GM18505 (cell line): Measurements from ENCODE around the gene DCP1B.

Source experiments
- ATAC-seq: cut with Tn5 transposase; IDR thresholded peaks from one replicate; pipeline ENCODE4 v1.9.1; 2021; ENCODE audit not compliant: unreplicated experiment
- POLR2A ChIP-seq: IDR thresholded peaks from 4 replicates; pipeline ENCODE4 v1.6.1; 2011; ENCODE audit warnings: borderline replicate concordance; ENCODE audit not compliant: insufficient read depth, insufficient read length; ENCODE audit errors: extremely low read depth

Gene DCP1B

DNA sequence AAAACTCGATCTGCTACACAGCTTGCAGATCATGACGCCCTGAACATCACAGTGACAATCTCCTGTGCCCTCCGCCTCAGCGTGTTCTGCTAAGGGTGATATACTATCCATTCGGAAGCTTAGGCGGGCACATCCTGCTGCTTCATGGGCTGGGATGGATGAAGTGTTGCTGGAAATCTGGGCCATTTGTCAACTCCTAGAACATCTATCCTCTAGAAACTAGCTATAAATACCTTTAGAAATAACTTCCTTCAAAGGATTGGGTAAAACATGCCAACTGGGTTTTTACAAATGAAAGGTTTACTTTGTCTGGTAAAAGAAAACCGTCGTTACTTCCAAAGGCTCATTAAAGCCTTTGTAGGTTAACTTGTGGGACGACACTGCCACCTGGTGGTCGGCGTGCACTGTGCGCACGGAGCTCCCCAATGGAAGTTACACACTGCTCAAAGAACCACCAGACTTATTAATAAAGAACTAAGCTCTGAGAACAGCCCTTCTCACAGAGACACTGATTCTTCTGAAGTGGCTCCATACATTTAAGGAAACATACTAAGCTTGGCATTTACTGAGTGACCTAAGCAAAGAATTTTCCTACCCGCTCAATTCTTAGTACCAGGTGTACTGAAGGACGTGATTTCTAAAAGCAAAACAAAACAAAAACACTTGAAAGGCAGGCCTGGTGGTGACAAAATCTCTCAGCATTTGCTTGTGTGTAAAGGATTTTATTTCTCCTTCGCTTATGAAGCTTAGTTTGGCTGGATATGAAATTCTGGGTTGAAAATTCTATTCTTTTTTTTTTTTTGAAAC, 64.3 kb downstream of the DCP1B start:
- TF ChIP-seq POLR2A = no peak
- ATAC-seq = no peak

GRCh38 chr12:1939331-1939730, 64.9 kb downstream of the DCP1B start:
- TF ChIP-seq POLR2A = no peak
- no peak for ATAC-seq

DNA sequence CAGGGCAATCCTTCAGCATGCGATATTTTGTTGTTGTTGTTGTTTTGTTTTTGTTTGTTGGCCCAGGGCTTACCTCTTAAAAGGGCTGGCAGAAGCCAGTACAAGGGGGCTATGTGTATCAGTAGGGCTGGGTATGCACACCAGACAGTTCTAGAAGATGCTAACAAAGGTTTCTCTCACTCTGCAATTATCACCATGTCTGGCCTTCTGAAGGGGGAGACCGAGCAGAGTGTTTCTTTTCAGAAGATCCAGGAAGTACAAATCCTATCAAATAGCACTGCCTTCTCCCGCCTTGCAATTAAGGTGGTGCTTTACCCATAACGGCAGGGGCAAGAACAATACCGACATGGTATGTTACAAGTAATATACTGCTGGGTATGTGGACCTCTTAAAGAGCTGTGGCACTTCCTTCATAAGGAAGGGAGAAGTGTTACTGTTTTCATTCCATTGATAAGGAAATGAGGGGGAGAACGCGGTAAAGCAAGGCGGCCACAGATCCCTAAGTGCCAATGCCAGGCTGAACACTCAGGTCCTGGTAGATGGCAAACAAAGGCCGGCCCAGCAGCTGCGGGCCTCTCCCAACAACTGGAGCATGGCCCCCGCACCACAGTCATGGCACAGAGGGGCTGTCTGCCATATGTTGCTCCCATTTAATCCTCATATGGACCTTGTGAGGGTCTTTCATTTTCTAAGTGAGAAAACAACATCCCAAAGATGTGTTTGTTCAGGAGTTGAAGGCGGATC, 66.6 kb downstream of the DCP1B start:
- no peak for TF ChIP-seq POLR2A
- no peak for ATAC-seq

DNA sequence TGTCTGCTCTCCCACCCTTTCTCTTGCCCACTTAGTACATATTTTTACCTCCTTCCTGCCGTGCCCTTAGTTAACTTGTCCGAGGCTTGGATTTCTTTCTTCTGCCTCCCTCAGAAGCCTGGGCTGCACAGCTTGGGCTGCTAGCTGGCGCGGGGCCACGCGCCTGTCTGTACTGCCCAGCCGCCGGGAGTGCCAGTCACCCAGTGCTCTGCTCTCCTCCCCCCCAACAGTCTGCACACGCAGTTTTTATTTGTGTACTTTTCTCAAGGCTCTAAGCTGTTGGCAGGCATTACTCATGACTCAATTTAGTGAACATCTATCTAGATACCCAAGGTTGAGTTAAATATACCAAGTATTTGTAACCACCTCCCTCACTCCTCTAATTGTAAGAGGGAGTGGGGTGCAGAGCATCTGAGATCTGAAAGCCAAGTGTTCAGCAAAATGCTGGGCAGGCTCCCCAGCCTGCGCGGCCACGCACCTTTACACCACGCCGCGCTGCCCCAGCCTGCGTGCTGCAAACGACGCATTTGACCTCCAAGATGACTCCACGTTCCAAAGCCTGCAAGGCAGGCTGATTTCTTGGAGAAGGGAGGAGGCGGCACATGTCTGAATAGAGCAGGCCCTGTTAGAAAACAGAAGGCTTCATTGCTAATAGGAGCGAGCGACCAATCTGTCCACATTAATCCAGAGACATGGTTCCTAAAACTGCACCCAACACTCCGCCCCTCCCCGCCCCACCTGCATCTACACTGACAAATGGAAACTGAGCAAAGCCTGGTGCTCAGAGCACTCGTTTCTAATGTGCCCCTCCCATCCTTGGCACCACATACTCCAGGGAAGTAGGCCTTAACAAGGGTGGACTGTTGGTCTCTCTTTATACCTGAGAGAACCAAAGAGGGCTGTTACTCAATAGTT, 67.6 kb downstream of the DCP1B start:
- no peak for ATAC-seq
- TF ChIP-seq POLR2A = no peak

GRCh38 chr12:1935700-1936378, 68.4 kb downstream of the DCP1B start:
- no peak for TF ChIP-seq POLR2A
- ATAC-seq = no peak

- no peak for ATAC-seq
- no peak for TF ChIP-seq POLR2A
Measured at GRCh38 chr12:1935242-1935641, 69.0 kb downstream of the DCP1B start.

DNA sequence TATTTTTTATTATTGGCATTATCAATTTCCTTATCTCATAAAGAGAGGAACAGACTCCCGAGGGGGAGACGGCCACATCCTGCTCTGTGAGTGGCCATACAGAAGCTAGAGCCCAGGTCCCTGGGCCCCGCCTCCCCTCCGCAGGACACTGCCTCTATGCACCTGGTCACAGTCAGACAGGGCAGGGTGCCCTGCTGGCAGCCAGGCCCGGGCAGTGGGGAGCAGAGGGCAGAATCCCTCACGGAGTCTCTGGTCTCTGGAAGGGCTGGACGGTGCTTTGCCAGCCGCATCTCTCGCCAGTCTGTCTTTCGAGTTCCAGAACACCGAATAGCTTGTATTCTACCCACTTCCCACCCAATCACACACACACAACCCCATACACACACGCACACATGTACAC, 69.4 kb downstream of the DCP1B start:
- TF ChIP-seq POLR2A = no peak
- no peak for ATAC-seq

- ATAC-seq = no peak
- TF ChIP-seq POLR2A = no peak
Measured at GRCh38 chr12:1934068-1934467, 70.2 kb downstream of the DCP1B start.

- ATAC-seq = no peak
- no peak for TF ChIP-seq POLR2A
Measured at GRCh38 chr12:1933342-1934051, 70.8 kb downstream of the DCP1B start.

DNA sequence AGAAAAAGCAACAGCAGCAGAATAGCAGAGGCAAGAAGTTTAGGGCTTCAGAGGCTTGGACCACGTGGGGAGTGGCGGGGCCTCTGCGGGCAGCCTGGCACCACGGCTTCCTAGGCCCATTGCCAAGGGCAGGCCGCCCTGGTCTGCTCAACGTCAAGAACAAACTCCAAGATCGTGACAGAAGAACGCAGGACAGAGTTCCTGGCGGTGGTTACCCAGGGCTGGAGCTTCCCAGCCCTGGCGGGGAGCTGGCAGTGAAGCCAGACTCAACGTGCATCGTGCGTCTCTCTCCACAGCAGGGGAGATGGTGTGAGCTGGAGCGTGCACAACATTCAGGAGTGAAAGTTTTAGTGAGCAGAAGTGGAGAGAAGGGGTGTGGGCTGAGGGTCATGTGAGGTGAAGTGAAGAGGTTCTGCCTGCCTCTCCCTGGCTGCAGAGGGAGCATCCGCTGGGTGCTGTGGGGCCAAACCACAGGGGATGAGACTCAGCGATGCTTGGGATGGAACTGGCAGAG, 71.9 kb downstream of the DCP1B start:
- no peak for TF ChIP-seq POLR2A
- no peak for ATAC-seq

DNA sequence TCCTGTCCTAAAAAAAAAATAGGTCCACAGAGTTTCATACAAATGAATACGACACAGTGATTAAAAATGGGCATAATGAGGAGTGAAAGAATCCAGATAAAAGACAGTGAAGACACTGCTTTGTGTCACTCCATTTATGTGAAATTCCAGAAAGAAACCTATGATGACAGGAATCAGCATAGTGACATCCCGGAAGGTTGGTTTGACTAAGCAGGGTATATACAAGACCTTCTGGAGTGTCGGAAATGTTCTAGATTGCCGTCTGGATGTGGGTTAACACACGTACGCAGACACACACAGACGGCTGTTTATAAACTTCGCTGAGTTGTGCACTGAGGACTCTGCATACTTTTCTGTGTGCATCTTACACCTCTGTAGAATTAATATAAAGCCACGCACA, 72.6 kb downstream of the DCP1B start:
- no peak for TF ChIP-seq POLR2A
- ATAC-seq = no peak
